ENCODE data around the gene MAPRE3. TPM values are rescaled to one million over a fixed set of nuclear protein-coding genes. Genes with fewer than 3 reads are reported as not detected.
A peak's percentile ranks its signal among the peaks of the same experiment; 100 is the strongest.

The MAPRE3 gene
- polyA plus RNA-seq, 4 donors = 11.2 to 16.6 (median 13.6) TPM

- no peak for DNase-seq (ENCODE audit: low read depth in 4 of 4, low spot score in 2 of 4)
Measured at GRCh38 chr2:27007416-27008374, 37.3 kb downstream of the MAPRE3 start.

- no peak for DNase-seq (ENCODE audit: low read depth in 4 of 4, low spot score in 2 of 4)
Measured at GRCh38 chr2:27008678-27009077, 38.2 kb downstream of the MAPRE3 start.

- DNase-seq (ENCODE audit: low read depth in 4 of 4, low spot score in 2 of 4) = no peak
Measured at GRCh38 chr2:27009083-27009482, 38.6 kb downstream of the MAPRE3 start.

- DNase-seq (ENCODE audit: low read depth in 4 of 4, low spot score in 2 of 4) = no peak
Measured at GRCh38 chr2:27009716-27010115, 39.3 kb downstream of the MAPRE3 start.

GRCh38 chr2:27010139-27010538 lies 39.7 kb downstream of the MAPRE3 start:
- DNase-seq (ENCODE audit: low read depth in 4 of 4, low spot score in 2 of 4) = no peak

- DNase-seq (ENCODE audit: low read depth in 4 of 4, low spot score in 2 of 4) = no peak
Measured at GRCh38 chr2:27013738-27014137, 43.3 kb downstream of the MAPRE3 start.

- no peak for DNase-seq (ENCODE audit: low read depth in 4 of 4, low spot score in 2 of 4)
Measured at GRCh38 chr2:27014771-27015433, 44.5 kb downstream of the MAPRE3 start.

- peak in 1 of 4 donors; percentile 37 for DNase-seq (ENCODE audit: low read depth in 4 of 4, low spot score in 2 of 4)
Measured at GRCh38 chr2:27016801-27017325, 46.4 kb downstream of the MAPRE3 start.

- no peak for DNase-seq (ENCODE audit: low read depth in 4 of 4, low spot score in 2 of 4)
Measured at GRCh38 chr2:27018142-27018541, 47.7 kb downstream of the MAPRE3 start.

- DNase-seq (ENCODE audit: low read depth in 4 of 4, low spot score in 2 of 4) = no peak
Measured at GRCh38 chr2:27019459-27019858, 49.0 kb downstream of the MAPRE3 start.

- DNase-seq (ENCODE audit: low read depth in 4 of 4, low spot score in 2 of 4) = no peak
Measured at GRCh38 chr2:27019931-27020855, 49.8 kb downstream of the MAPRE3 start.

GRCh38 chr2:27021253-27022049 lies 51.0 kb downstream of the MAPRE3 start:
- DNase-seq (ENCODE audit: low read depth in 4 of 4, low spot score in 2 of 4) = no peak

- no peak for DNase-seq (ENCODE audit: low read depth in 4 of 4, low spot score in 2 of 4)
Measured at GRCh38 chr2:27023740-27024139, 53.3 kb downstream of the MAPRE3 start.

- DNase-seq (ENCODE audit: low read depth in 4 of 4, low spot score in 2 of 4) = no peak
Measured at GRCh38 chr2:27024188-27024587, 53.8 kb downstream of the MAPRE3 start.

- DNase-seq (ENCODE audit: low read depth in 4 of 4, low spot score in 2 of 4) = no peak
Measured at GRCh38 chr2:27024812-27025211, 54.4 kb downstream of the MAPRE3 start.

GRCh38 chr2:27025281-27025800 lies 54.9 kb downstream of the MAPRE3 start:
- no peak for DNase-seq (ENCODE audit: low read depth in 4 of 4, low spot score in 2 of 4)

GRCh38 chr2:27025861-27026851 lies 55.7 kb downstream of the MAPRE3 start:
- no peak for DNase-seq (ENCODE audit: low read depth in 4 of 4, low spot score in 2 of 4)

- no peak for DNase-seq (ENCODE audit: low read depth in 4 of 4, low spot score in 2 of 4)
Measured at GRCh38 chr2:27027211-27027651, 56.8 kb downstream of the MAPRE3 start.
